HG03432 (cell line): ENCODE data around the gene NOS1.
"Not testable (repeated sequence)": the region's sequence is repeated elsewhere in the genome, so short reads cannot be mapped to it uniquely, and the experiment has no call there.

Experiments
- ATAC-seq: cut with Tn5 transposase; IDR thresholded peaks from one replicate; pipeline ENCODE4 v1.9.1; 2021; ENCODE audit warnings: mild to moderate bottlenecking, moderate library complexity; ENCODE audit not compliant: unreplicated experiment

Gene NOS1

DNA sequence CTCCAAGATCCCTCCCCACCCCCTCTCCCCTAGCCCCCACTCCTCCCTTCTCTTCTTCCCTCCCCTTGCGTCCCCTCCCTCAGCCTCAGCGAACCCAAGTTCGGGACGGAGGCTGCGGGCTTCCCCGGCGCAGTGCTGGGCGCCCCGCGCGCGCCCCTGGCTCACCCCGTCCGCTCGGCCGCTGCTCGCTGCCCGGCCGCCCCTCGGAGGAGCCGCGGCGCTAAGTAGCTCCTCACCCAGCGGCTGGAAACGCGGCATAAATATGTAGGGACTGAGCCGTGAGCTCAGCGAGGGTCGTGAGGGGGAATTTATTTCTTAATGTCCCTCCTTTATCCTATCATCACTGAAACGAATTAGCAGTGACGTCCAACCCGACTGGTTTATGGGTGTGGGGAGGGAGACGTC, at the start of gene NOS1:
TSS of gene NOS1 (minus strand) at position 280 of the 405 bp plus-strand sequence. CDS start 30,557 bp downstream, outside the sequence.
- no peak for ATAC-seq

DNA sequence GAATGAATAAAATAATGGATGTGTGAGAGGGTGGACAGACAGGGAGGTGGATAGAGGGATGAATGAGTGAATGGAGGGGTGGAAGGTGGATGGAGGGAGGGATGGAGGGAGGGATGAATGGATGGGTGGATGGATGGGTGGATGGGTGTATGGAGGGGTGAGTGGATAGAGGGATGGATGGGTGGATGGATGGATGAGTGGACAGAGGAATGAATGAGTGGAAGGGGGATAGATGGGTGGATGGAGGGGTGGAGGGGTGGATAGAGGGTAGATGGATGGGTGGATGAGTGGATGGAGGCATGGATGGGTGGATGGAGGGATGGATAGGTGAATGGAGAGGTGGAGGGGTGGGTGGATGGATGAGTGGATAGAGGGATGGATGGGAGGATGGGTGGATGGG, 47.9 kb upstream of the NOS1 start:
- ATAC-seq = no peak

DNA sequence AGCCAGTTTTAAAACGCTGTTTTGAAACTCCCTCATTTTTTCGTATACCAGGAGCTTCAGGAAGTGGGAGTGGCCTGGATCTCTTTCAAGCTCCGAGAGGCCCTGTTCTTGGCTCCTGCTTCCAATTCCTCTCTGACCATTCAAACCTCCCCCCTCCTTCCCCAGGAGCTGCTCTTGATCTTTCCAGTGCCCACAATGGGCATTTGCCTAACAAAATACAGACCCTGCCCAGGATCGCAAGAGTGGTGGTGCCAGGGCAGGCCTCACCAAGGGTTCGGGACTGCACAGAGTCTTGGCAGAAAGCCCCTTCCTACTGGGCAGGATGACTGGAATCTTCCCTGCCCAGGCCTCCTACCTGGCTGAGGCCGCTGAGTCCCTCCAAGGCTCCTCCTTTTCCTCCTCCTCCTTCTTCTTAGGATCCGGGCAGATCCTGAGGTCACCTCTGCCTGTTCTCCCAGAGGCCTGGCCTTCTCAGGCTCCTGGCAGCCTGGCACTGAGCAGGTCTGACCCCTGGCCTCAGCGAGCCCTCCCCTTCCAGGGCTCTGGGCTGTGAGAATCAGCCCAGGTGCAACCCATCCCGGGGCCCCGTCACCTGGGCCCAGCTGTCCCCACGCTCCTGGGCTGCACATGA, 46.9 kb upstream of the NOS1 start:
- no peak for ATAC-seq

DNA sequence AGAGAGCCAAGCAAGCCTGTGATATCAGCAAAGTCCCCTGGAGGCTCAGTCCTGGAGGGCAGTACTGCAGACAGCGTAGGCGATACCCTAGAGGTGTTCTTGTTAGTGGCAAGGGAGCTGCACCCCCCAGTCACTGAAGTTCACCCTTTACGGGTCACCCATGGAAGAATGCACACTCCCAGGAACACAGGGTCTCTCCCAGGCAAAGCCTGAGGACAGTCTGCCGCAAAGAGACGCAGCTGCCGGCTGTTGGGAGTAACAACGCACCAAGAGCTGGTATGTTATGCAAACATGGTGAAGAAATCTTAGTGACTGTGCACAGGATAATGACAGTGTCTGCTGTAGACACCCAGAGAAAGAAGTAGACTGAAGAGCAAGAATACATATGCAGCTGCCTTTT, 43.5 kb upstream of the NOS1 start:
- ATAC-seq = no peak

DNA sequence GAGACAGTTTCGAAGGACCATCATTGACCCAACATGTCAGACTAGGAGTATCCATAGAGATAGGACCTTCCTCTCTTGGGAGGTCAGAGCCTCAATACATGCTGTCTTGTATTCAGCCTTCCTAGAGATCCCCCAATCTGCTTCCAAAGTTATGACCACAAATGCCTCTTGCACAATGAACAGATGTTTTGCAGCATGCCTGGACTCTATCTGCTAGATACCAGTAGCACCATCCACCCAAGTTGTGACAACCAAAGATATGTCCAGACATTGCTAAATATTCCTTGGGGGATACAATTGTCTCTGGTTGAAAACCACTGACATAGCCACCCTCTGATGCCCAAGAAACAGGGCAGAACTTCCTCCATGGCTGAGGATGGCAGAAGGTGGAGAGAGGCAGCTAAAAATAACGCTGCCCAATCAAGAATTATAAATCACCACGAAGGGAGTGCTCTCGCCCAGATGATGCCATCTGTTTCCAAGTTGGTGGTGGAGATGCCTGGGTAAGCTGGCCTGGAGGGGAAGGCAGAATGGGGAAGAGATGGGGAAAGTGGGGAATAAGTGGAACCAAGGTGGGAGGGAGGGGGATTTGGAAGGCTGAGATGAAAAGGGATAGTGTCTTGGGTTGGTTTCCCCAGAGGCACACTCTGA, 42.9 kb upstream of the NOS1 start:
- ATAC-seq = no peak

DNA sequence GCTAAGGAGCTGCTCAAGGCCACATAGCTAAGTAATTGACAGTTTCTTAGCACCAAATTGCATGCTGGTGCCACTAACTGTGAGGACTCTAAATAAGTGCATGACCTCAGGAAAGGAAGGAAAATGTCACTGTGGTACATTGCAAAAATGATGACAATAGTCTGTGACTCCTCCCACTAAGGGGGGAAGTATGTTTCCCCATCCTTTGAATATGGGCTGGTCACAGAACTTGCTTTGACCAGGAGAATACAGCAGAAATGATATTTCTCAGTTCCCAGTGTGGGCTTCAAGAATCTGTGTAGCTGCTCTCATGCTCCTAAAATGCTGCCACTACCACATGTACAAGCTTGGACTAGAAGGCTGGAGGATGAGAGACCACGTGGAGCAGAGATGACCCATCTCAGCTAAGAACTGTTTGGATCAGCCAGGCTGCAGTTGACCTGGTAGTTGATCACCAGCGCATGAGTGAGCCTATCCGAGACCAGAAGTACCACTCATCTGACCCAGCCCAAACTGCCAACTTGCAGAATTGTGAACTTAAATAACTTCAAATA, 42.2 kb upstream of the NOS1 start:
- ATAC-seq = no peak

DNA sequence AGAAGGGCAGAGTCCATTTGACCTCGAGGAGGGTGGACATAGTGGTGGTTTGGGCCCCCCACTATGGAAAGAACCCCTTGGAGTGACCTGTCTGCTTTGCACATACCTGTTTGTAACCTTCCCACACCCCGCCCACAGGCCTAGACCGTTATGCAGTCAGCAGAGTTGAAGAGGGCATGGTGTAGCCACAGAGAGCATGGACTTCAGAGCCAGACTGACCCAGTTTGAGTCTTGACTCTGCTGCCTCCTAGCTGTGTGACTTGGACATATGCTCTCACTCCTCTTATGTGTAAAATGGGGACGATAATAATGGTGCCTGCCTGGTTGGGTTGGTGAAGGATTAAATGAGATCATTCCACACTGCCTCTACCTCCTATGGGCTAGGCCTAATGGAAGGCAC, 40.9 kb upstream of the NOS1 start:
- no peak for ATAC-seq

DNA sequence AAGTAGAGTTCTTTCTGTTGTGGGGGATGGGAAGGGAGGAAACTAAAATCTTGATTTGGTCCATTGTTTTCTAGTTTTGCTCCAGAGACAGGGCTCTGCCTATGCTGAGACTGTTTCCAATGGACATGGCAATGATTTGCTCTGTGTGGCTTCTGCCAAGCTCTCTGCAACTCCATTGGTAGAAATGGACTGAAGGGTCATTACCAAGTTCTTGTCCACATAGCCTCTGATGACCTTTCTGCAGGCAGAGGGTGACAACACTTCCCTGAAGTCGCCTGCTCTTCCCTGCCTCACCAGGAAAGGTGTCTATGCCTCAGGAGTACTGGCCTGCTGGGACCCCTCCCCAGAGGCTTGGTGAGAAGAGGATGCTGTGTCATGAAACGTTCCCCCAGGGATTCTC, 39.5 kb upstream of the NOS1 start:
- no peak for ATAC-seq

DNA sequence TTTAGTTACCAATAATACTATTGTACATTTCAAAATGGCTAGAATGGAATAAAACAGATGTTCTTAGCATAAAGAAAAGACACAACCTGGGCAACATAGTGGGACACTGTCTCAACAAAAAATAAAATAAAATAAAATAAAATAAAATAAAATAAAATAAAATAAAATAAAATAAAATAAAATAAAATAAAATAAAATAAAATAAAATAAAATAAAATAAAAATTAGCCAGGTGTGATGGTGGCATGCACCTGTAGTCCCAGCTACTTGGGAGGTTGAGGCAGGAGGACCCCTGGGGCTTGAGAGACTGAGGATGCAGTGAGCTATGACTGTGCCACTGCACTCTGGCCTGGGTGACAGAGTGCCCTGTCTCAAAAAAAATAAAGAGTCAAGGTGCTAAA, 37.1 kb upstream of the NOS1 start:
- ATAC-seq = not testable (repeated sequence)

DNA sequence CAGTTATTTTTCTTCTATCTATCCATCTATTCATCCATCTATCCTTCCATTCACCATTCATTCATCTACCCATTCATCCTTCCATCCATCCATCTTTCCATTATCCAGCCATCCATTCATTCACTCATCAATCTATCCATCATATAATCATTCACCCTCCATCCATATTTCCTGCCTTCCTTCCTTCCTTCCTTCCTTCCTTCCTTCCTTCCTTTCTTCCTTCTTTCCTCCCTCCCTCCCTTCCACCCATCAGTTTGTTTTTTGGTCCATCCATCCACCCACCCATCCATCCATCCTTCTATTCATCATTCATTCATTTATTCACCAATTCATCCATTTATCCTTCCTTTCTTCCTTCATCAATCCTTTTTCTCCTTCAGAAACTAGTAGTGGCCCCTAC, 34.3 kb upstream of the NOS1 start:
- no peak for ATAC-seq

DNA sequence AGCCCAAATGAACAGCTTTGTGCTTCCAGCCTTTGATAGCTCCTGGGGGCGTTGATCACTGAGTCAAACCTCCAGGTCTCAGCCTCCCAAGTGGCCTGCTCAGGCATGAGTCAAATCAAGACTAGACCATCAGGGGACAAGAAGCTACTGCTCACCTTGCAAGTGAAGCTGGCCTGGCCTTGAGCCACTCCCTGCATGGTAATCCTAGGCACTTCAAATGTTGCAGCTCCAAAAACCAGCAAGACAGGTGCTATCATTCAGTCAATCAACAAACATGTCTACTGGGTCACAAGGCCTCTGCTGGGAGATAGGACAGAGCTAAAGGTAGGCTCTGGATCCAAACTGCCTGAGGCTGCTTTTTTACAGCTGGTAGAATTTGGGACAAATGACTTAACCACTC, 33.1 kb upstream of the NOS1 start:
- no peak for ATAC-seq

DNA sequence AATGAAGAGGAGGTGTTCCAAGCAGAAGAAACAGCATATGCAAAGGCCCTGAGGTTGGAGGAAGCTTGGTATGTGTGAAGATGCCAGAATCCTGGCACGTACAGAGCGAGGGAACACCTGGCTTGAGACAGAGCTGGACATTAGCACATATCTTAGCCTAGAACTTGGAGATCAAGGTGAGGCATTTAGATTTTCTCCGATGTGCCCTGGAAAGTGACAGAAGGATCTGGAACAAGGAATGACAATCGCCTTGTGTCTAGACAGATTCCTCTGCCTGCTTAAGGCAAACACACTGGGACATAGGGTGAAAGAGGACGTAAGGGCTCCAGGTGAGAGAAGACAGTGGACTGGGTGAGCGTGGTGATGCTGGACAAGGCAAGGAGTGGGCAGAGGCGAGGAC, 32.2 kb upstream of the NOS1 start:
- ATAC-seq = no peak

DNA sequence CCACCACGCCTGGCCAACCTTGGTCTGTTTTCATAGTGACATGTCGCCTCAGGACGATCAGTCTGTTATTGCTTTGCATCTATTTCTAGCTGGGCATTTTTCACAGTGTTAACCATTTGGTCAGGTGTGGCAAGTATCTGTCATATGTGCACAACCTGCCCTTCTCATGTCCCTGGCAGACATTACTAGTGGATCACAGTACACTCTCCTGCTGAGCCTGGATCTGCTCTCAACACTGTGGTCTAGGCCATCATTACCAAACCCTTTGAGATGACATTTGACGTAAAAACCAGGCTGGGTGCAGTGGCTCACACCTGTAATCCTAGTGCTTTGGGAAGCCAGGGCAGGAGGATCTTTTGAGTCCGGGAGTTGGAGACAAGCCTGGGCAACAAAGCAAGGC, 29.4 kb upstream of the NOS1 start:
- no peak for ATAC-seq

DNA sequence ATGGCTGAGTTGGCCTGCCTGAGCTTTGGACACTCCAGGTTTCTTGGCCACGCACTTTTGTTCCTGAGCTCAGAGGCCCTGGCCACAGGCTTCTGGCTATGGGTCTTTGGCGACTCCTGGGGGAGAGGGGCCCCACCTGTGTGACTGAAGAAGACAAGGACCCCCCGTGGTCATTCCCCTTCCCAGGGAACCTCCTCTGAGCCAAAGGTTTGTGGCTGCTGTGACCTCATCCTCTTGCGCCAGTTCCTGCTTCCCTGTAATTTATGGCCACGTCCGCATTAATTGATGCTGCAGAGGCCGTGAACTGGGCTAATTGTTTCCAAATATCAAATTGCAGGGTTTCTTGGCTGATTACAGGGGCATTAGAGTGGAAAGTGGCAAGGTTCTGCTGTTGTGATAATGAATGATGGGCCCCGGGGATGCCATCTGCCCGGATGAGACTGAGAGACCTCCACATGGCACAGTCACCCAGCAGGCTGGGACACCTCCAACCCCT, 27.6 kb upstream of the NOS1 start:
- ATAC-seq = no peak

DNA sequence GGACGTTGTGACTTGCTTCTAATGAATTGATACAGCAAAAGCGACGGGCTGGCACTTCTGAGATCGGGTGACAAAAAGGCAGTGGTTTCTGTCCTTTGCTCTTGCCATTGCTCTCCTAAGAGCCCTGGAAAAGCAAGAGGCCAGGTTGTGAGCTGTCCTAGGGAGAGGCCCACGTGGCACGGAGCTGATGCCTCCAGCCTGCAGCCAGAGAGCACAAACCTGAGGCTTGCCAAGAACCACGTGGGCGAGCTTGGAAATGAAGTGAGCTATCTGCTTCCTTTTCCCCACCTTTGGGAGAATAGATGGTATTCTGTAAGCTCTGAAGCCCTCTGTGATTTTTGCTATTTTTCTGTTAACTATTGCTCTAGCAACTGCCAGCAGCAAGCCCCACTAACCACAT, 26.4 kb upstream of the NOS1 start:
- no peak for ATAC-seq

DNA sequence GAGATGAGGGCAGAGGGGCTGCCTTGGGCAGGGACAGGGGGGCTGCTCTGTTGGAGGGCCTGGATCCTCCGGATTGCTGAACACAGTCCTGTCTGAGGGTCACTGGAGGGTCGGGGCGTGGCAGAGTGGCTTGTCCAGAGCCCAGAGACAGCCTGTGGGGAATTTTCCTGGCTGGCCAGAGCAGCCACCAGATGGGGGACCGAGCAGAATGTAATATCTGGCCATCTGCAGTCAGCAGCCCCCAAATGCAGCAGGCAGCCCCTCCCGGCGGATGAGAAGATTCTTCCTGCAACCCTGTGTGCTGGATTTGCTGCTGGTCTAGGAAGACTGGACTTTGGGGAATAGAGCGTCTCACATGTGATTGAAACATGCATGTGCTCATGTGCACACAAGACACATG, 23.3 kb upstream of the NOS1 start:
- no peak for ATAC-seq

DNA sequence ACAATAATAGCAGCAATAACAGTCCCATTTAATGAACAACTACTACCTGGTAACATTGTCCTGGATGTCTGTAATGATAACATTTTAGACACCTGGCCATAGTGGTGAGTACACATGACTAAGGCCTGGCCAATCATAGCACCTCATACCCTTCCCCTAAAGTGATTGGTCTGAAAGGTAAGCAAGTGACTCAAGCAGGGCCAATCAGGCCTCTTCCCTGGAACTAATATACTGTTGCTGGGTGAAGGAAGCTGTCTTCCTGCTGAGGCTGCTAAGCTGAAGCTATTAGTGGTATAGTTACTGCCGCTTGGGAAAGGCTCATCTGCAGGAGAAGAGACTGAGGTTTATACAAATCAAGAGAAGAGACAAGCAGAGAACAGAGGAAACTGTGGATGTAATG, 18.7 kb upstream of the NOS1 start:
- no peak for ATAC-seq

DNA sequence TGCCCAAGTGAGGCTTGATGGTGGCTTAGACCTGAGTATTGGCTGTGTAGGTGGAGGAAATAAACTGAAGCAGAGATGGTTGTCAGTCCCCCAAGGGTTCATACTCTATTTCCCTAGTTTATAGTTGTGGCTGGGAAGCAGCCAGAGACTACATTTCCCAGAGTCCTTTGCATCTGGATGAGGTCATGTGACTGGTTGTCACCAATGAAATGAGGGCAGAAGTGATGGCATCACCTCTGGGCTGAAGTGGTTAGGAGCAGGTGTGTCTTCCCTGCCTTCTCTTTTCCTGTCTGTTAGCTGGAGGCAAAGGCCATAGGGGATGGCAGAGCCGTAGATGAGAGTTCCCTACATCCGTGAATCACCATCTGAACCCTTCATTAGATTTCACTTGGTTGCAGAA, 16.3 kb upstream of the NOS1 start:
- no peak for ATAC-seq

DNA sequence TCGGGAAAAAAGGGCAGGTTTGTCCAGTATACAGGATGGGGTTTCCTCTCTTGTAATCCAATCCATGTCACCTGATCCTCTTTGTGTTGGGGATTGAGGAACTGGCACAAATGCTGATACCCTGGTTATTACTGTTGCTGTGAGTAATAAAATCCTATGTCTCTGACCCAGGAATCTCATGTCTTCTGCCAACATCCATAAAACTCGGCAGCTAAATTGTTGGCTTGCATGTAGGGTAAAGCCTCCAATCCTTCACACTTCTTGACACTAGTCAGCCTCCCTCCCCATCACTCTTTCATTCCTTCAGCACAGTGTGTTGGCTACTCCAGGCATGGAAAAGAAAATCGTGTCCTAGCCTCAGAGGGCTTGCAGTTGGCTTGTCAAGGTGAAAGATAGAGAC, 9.2 kb upstream of the NOS1 start:
- no peak for ATAC-seq

DNA sequence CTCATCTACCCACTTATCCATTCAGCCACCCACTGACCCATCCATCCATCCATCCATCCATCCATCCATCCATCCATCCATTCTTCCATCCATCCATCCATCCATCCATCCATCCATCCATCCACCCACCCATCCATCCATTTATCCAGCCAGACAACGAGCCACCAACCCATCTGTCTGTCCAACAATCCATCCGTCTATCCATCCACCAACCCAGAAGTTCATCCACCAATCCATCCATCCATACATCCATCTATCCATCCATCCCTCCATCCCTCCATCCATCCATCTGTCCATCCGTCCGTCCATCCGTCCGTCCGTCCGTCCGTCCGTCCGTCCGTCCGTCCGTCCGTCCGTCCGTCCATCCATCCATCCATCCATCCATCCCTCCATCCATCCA, 8.6 kb upstream of the NOS1 start:
- not testable (repeated sequence) for ATAC-seq

DNA sequence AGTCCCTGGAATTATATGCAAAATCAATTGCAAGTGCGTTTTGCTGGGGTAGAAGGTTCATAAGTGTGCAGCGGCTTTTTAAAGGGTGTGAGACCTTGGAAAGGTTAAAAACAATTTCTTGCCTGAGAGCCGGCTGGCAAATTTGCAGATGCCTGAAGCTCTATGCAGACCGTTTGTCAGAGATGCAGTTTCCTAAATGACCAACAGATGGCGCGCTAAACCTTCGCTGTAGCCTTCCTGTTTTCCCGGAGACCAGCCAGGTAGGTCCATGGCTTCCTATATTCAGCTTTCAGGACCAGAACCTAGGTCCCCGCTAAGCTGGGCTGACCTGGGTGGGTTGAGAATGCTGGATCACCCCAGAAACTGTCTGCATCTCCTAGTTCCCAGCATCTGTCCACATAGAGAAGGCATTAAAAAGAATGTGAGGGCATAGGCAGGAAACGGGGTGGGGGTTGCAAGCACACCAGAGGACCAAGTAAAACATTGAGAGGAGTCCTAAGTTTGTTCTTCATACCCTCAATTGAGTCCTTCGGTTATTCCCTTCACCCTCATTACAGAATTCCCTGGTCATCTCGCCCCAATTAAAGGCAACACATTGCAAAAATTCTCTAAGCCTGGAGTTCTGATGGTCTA, 5.7 kb upstream of the NOS1 start:
- ATAC-seq = no peak

DNA sequence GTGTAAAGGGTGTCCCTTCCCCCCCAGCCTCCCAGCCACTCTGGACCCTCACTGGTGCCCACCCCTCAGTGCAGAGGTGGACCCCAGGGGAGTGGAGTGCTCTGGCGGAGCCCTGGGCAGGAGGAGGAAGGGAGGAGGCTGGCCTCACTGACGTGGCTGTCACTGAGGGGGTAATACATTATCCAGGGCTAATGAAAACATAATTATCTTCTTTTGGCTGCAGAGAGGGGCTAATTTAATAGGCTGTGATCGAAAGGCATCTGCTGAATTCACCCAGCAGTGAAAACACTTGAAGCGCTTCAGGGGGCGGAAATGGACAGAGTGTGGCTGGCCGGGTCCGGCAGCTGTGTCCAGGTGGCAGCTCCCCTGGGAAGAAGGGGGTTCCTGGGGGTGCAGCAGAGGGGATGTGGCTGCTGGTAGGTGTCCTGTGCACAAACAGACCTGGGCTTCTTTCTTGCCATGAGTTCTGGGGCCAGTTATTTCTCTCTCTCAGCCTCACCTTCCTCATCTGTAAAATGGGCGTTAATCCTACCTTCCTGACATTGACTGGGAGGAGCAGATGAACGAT, 3.7 kb upstream of the NOS1 start:
- no peak for ATAC-seq
